Hematopoietic multipotent progenitor cell treated with erythropoietin and hydrocortisone succinate and interleukin-3 and kit ligand, for 4 days (in vitro differentiated cells): ENCODE measurements around the gene BFSP1.

Source experiments
- DNase-seq: peaks from one replicate; pipeline ENCODE4 v3.0.0-alpha.2; 2015

BFSP1 gene

DNA sequence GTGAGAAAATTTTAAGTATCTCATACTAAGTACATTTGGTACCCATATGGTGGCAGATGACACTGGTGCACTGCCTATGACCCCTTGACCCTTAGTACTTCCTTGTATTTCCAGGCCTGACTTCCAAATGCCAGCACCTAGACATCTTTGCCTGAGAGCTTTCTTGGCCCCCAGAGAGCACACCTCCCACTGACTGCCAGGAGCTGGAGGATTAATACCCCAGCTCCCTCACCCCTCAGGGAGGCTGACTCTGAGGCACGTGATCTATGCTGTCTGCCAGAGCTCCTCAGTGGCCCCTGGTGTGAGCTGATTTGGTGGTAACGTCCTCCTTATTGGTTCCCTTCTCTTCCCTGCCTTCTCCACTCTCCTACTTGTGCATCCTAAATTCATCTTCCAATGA lies 38.0 kb downstream of the BFSP1 start:
- no peak for DNase-seq

DNA sequence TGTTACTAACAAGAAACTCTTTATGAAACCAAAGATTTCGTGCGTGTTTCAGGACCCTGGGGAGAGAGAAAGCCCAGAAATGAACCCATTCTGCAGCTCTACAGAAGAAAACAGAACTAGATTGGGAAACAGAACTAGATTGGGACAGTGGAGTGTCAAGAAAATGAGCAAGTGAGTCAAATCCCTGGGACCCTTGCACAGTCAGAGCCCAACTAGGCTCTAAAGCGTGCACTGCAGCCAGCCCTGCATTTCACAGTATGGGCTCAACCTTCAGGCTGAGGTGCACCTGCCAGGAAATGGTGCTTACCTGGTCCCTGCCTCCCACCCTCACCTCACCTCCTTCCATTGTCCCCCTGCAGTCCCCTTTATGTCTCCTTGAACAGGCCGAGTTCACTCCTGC lies 39.7 kb downstream of the BFSP1 start:
- no peak for DNase-seq

DNA sequence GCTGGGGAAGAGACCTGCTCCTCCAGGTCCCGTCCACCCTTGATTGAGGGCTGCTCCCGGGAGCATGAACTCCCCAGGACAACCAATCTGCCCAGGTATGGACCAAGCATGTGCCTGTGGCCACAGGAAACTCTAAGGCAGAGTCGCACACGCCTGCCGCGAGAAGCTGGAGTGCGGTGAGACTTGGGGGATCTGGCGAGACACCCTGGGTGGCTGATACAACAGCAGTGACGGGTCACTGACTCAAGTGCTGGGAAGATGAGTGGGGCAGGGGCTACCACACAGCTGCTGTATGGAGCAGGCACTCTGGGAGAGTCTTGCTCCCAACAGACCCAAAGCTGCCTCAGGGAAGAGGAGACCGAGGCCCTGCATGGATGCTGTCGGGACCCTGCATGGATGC lies 40.1 kb downstream of the BFSP1 start:
- DNase-seq: no peak

DNA sequence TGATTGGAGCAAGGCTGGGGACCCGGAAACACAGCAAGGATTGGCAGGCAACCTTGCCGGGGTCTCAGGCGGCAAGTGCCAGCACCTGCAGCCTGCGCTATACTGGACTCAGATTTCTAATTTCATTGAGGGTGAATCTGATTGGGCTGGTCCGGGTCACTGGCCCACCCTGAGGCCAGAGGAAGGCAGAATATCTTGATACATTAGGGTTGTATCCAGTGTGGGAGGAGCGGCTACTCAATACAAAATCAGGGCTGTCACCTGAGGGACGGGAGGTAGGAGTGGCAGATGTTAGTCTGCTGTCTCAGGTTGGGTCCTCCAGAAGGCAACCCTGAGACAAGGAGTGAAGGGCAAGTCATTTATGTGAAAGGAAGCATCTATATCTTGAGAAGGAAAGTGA lies 40.7 kb downstream of the BFSP1 start:
- no peak for DNase-seq

DNA sequence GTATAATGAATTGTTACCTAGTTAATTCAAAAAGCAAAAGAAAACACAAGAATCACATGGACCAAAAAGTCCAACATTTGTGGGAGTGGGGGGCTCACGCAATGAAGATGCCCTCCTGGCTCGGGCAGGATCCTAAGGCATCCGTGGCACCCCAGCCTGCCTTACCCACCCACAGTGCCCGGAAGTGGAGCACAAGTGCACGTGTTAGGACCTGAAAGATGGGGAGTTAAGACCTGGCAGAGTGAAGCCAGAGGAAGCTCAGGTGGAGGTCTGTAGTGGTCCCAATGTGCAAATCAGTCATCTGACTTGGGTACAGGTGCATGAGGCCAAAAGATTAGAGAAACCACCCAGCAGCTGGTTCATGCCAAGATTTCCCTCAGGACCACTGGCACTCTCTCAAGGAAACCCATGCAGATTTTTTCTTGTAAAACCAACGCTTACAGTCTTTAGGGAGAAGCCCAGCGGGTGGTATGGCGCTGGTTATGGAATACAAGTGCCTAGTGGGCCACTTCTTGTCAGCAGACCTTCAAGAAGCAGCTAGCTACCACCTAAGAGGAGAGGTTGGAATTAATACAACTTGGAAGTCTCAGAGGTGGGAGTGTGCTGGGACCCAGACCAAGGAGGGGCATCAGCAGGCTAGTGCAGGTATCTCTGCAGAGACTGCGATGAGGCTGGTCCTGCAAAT lies 42.1 kb downstream of the BFSP1 start:
- DNase-seq: no peak

DNA sequence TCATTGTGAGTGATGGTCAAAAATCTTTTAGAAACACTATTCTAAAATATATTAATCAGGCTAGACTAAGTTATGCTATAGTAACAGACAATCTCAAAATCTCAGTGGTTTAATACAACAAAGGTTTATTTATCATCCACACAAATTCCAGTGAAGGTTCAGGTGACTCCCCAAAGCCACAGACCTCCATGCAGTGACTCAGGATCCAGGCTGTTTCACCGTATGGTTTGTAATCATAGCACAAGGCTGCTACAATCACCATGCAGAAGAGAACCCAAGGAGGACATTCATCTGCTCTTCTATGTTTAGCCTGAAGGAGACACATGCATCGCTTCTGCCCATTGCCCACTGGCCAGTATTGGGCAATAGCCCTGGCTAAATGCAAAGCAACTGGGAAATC lies 46.2 kb downstream of the BFSP1 start:
- DNase-seq: no peak

DNA sequence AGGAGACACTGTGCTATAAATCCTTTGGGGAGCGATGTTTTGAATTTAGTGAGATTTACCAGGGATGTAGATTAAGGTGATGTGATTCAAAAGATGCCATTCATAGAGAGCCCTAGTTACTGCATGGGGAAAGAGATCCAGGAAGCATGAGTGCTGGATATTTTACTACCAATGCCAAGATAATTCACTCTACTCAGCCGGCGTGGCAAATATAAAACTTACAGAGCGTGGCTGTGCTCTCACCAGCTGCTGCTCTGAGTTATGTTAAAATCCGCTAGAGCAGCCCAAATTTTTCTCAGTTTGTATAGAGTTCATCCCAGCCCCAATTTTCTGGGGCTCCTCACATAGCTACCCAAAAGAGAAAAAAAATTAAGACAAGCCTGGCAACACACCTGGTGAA lies 48.6 kb downstream of the BFSP1 start:
- no peak for DNase-seq

DNA sequence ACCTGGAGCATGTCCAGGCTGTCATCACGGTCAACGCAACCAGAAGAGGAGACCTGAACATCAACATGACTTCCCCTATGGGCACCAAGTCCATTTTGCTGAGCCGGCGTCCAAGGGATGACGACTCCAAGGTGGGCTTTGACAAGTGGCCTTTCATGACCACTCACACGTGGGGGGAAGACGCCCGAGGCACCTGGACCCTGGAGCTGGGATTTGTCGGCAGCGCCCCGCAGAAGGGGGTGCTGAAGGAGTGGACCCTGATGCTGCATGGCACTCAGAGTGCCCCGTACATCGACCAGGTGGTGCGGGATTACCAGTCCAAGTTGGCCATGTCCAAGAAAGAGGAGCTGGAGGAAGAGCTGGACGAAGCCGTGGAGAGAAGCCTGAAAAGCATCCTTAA lies 49.5 kb downstream of the BFSP1 start:
- no peak for DNase-seq

DNA sequence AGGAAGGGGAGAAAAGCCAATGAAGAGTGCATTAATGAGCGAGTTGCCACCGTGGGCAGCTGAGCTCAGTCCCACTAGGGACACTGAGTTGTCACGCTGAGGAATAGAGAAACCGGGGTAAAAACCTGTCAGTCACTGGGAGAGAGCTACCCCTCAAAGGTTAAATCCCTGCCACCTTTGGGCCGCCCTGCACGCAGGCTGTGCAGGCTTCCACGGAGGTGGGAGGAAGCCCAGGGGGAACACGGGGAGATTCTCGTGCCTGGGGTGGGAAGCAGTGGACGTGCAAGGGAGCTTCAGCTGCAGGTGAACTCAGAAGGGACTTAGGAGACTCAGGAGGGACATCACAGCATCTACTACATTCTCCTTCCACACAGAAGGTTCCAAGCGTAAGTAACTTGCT lies 50.5 kb downstream of the BFSP1 start:
- no peak for DNase-seq

DNA sequence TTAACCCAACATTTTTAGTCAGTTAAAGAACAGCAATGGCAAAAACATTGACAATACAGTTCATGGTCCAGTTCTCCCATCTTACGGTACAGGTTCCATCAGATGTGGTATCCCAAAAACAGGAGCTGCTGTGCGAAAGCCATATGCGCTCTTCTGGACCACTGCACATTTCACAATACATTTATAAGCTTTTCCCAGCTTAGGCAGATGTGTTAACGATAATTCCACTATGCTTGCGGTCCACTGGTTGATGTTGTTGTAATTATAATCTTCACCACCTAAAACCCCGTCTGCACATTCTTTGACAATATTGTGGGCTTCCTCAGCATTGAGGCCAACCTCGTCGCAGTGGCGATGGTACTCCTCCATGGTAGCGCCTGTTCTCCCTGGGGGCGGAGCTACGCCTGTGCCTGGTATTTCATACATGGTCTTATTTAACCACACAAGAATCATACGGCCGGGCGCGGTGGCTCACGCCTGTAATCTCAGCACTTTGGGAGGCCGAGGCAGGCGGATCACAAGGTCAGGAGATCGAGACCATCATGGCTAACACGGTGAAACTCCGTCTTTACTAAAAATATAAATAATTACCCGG lies 52.0 kb downstream of the BFSP1 start:
- DNase-seq: no peak

DNA sequence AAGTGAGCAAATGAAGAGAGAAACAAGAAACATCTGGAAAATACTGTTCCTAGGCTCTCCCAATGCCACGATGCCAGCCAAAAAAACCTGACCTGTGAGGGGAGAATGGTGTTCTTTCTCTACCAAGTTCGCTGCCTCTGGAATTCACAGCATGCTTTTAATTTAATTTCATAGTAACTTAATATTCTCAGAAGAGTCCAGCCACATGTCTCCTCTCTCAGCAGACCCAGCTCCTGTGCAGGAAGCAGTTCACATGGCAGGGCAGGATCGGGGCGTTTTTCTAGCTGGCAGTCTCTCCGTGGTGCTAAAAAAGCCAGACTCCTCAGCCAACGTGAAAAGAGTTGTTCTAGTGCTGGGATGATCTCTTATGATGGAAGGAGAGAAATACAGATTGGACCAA lies 57.5 kb downstream of the BFSP1 start:
- no peak for DNase-seq

DNA sequence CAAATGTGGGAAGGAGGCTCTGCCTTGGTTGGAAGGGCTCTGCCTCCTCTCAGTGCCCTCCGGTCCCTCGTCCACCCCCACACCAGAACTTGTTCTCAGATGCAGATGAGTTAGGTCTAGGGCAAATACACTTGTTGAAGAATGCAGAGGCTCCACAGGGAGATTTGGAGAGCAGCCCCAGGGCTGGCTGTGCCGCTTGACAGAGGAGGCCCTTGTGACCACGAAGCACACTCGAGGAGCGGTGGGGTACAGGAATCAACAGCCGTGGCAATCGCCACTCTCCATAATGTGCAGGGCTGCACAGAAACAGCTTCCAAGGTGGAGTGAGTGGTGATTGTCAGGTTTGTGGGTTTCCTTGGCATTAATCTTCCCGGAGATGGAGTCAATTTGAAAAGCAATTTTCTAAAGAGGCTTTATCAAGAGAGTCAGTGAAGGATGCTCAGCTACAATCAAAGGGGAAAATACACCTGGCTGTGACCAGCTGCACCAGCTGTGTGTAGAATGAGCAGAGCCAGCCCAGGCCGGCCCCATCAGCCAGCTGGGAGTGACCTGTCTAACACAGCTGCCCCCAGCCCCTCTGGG lies 59.5 kb downstream of the BFSP1 start:
- no peak for DNase-seq

DNA sequence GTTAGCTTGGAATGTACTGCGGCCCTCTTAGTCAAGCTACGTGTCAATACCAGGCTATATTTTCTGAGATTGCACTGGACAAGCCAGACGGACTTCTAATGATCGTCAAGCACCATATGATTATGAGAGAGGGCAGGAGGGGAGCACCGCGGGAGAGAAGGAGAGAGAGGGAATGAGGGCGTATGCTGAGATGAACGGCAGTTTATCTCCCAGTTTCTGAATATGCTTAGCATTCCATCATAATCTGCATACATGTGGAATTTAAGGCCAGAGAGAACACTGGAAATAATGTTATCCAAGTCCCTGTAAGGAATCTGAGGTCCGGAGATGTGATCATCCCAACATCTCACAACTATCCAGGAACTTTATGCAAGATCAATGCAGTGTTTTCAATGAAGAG lies 60.2 kb downstream of the BFSP1 start:
- no peak for DNase-seq

DNA sequence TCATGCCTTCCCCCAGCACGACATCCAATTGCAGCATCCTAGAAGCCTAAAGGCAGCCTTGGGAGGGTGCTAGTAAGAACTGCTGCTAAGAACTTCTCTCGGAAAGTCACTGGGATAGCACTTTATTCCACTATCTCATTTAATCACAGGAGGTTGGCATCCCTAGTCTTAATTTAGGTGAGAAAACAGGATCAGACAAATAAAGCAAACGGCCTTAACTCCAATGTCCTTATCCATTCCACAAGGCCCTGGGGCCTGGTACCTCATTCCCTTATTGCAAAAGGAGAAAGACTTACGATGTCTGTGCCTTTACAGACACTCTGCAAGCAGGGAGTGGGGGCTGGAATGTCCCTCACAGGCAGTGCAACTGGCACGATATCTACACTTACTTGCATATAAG lies 60.7 kb downstream of the BFSP1 start:
- no peak for DNase-seq

DNA sequence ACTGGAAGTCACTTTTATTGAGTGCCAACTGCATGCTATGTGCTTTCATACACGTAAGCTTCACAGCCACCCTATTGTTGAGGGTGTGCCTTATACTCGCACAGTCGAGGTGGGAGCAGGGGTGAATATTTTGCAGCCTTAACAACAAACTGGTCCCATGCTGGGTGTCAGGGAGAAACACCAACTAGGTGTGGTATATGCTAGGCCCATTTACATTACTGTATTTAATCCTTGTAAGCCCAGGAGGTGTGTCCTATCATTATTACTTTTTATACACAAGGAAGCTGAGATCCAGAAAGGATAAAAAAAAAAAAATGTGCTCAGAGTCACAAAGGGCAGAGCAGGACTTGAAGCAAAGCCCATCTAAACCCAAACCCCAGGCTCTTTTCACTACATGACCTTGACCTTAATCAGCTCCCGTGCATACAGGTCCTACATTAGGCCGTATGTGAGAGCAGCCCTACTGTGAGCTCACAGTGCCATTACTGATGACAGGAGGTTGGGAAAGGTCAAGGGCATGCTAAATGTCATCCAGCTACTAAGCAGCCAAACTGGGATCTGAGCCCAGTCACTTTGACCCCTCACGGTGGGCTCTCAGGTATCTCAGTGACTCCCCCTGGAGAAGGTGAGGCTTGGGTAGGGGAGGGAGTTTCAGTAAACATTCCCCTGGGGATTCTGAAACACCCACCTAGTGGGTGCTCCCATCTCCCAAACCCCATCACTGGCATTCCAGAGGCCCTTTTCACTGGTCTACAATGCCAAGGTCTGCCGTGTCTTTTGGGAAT lies 61.7 kb downstream of the BFSP1 start:
- DNase-seq: no peak

DNA sequence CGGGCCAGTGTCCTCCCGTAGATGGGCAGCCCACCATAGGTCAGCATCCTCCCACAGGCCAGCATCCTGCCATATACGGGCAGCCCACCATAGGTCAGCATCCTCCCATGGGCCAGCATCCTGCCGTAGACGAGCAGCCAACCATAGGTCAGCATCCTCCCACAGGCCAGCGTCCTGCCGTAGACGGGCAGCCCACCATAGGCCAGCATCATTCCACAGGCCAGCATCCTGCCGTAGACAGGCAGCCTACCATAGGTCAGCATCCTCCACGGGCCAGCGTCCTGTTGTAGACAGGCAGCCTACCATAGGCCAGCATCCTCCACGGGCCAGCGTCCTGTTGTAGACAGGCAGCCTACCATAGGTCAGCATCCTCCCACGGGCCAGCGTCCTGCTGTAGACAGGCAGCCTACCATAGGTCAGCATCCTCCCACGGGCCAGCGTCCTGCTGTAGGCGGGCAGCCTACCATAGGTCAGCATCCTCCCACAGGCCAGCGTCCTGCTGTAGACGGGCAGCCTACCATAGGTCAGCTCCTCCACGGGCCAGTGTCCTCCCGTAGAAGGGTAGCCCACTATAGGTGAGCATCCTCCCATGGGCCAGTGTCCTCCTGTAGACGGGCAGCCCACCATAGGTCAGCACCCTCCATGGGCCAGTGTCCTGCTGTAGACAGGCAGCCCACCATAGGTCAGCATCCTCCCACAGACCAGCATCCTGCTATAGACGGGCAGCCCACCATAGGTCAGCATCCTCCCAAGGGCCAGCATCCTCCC lies 62.9 kb downstream of the BFSP1 start:
- no peak for DNase-seq

DNA sequence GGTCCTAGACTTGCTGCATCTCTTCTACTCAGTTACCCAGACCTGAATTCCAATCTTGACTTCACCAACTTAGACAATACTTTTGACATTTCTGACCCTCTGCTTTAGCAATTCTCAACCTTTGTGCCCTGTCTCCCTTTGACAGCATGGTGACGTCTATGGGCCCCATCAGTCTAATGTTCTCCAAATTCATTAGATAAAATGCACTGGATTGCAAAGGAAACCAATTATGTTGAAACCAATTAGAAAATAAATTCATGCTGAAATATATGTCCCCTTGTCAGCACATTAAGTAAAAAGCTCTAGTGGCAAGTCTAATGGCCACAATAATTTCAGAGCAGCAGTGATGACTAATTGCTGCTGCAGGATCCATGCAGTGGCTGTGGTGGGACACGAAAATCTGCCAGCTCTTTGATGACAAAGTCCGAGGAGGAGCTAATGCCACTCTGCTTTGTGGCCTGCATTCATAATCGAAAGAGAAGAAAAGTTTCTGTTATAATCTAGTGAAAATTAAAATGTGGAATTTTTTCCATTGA lies 64.0 kb downstream of the BFSP1 start:
- DNase-seq: no peak

DNA sequence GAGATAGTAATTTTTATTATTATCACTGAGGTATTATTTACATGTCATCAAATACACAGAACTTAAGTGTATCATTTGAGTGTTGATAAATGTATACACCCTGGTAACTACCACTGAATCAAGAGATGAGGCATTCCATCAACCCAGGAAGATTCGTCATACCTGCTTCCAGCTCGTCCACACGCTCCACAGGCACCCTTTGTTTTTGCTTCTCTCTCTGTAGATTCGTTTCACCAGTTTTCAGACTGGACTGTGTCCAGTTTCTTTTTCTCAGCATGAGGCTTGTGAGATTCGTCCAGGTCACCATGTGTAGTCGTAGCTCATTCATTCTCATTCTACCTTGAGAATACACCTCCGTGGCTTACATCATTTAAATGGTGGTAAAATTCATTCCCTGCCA lies 64.5 kb downstream of the BFSP1 start:
- DNase-seq: no peak

DNA sequence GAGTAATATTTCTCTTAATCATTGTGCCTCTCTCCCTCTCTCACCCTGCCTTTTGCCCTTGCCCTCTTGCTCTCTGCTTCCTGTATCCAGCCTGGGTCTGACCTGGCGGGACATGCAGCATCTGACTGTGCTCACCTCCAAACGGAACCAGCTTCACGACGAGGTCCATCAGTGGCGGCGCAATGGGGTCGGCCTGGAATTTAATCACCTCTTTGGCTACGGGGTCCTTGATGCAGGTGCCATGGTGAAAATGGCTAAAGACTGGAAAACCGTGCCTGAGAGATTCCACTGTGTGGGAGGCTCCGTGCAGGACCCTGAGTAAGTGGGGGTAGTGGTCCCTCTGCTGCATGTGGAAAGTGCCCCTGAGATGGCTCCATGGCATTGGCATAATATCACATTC lies 65.9 kb downstream of the BFSP1 start:
- no peak for DNase-seq

DNA sequence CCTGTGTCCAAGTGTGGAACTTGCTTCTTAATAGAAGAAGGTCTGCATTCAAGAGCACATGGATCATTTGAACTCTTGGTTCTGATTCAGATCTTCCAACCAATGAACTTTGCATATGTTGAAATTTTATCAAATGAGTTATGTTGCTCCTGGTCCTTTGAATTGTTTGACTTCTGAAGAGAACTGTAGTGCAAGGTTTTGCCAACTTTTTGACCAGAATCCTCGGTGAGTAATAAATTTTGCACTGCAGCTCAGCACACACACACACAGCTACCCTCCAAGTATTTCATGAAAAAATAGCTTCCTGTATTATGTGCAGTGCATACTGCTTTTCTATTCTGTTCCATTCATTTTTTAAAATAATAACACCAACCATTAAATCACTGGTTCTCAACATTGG lies 67.5 kb downstream of the BFSP1 start:
- no peak for DNase-seq

DNA sequence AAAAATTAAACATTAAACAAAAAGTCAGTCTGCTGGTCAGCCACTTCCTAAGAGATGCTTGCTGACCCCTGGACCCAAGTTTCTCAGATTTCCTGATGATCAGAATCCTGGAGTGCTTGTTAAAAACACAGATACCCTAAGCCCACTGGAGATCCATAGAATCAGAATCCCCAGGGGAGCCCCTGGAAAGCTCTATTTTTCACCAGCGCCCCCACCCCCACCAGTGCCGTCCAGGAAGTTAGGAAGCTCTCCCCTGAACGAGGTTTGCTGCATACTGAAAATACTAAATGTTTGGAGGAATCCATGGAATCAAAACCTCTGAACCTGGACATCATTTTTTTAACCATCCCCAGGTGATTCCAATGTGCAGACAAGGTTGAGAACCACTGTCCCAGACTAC lies 69.2 kb downstream of the BFSP1 start:
- no peak for DNase-seq

DNA sequence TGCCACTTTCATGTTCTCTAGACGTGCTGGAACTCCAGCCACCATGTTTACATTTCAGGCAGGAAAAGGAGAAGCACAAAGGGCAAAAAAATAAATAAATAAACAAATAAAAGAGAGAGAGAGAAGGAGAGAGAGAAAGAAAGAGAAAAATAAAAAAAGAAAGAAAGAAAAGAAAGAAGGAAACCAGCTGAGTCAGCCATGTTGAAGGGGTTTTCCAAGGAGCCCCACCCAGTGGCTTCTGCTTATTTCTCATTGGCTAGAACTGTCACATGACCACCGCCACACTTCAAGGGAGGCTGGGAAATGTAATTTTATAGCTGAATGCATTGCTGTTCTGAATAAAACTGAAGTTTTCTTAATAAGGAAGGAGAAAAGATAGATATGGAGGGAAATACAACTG lies 71.1 kb downstream of the BFSP1 start:
- no peak for DNase-seq

DNA sequence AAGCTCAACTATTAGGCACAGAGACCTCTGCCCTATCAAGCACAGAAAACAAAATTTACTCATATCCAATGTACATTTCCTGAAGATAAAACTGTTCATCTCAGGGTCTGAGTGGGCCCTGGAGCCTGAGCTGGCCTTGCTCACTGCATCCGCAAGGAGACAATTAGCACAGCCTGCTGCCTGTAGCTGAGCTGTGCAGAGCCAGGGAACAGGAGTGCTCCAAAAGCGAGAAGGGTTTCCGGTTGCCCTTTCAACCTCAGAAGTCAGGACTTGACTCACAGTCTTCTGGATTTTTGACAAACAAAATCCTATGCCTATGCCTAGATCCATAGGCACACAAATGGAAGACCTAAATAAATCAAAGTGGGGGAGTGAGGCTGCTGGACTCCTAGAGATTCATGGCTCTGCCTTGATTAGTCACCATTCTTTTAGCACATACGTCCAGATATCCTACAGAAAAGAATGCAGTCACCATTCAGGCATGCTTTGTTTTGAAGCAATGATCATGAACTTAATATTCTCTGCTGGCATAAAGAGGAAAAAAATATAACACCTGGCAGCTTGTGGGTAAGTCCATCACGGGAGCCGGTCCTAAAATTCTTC lies 73.5 kb downstream of the BFSP1 start:
- DNase-seq: no peak
